Effector memory CD4-positive, alpha-beta T cell (primary cell): Measurements from ENCODE around the gene SOX13.

ENCODE experiments used
- DNase-seq, 3 donors: peaks; one replicate each; pipeline ENCODE4 v3.0.0-alpha.2; 2020
- H3K27ac ChIP-seq: 2 replicates; pipeline ENCODE4 v1.7.0; 2013; ENCODE audit warnings: mild to moderate bottlenecking, low read length, moderate library complexity; ENCODE audit not compliant: insufficient read depth, poor library complexity, severe bottlenecking
- H3K27me3 ChIP-seq: replicated peaks from 2 replicates; pipeline ENCODE4 v1.7.0; 2013; ENCODE audit warnings: mild to moderate bottlenecking, low read length; ENCODE audit not compliant: insufficient read depth, control insufficient read depth, poor library complexity, severe bottlenecking
- H3K36me3 ChIP-seq: 2 replicates; pipeline ENCODE4 v1.7.0; 2013; ENCODE audit warnings: mild to moderate bottlenecking, low read length, moderate library complexity; ENCODE audit not compliant: control insufficient read depth, insufficient read depth
- H3K4me1 ChIP-seq: 2 replicates; pipeline ENCODE4 v1.7.0; 2013; ENCODE audit warnings: low read length, mild to moderate bottlenecking; ENCODE audit not compliant: control insufficient read depth, insufficient read depth, poor library complexity, severe bottlenecking
- H3K4me3 ChIP-seq: 2 replicates; pipeline ENCODE4 v1.7.0; 2013; ENCODE audit warnings: low read length, low read depth, mild to moderate bottlenecking; ENCODE audit not compliant: insufficient read depth, poor library complexity, severe bottlenecking
- H3K9me3 ChIP-seq: 2 replicates; pipeline ENCODE4 v1.7.0; 2013; ENCODE audit warnings: mild to moderate bottlenecking, low read length, moderate library complexity; ENCODE audit not compliant: control insufficient read depth

SOX13 gene

GRCh38 chr1:204162494-204163074, 89.7 kb downstream of the SOX13 start:
- H3K4me3 ChIP-seq = no peak overlapping the region
- H3K9me3 ChIP-seq = no peaks in the 10 kb centered on the region
- H3K4me1 ChIP-seq = no peaks in the 10 kb centered on the region

DNA sequence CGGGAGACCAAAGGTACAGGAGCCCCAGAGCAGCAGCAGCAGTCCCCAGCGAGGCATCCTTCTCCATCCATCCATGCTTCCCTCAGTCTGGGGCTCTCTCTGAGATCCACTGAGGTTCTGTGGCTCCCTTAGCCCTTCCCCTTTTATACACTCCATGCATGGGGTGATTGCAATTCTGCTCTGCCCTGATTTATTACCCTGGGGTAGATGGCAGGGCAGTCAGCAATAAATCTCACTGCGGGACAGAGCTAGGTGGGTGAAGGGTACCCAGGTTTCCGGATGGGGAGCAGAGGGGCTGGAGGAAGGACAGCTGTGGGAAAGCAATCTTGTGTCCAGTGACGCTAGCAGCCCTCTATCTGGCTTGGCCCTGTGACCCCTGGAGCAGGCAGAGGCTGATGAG, 93.3 kb downstream of the SOX13 start, which contains the start of gene REN:
TSS of gene REN (minus strand) at position 119 of the 400 bp plus-strand sequence. CDS start at position 75, 44 bp downstream.
- no peaks in the 10 kb centered on the region for H3K27me3 ChIP-seq
- no peaks in the 10 kb centered on the region for H3K36me3 ChIP-seq
- no peak within 1 kb of the TSS for H3K4me3 ChIP-seq
- H3K4me1 ChIP-seq = no peaks in the 10 kb centered on the region
- no peak for DNase-seq
- H3K27ac ChIP-seq = no peak within 1 kb of the TSS
- H3K9me3 ChIP-seq = peaks cover 24% of the 10 kb centered on the region

More at GRCh38 chr1:204162494-204163074, 89.7 kb downstream of the SOX13 start:
- H3K36me3 ChIP-seq = no peaks in the 10 kb centered on the region
- H3K27ac ChIP-seq = no peak overlapping the region
- H3K27me3 ChIP-seq = no peaks in the 10 kb centered on the region
- DNase-seq = peak; percentile 48 to 62 (median 56)

- DNase-seq = no peak
- Histone ChIP-seq H3K27me3 (no peaks in the 10 kb centered on the region), H3K4me1 (no peaks in the 10 kb centered on the region), H3K27ac (no peak overlapping the region), H3K4me3 (no peak overlapping the region), H3K9me3 (peaks cover 26% of the 10 kb centered on the region), H3K36me3 (no peaks in the 10 kb centered on the region)
Measured at GRCh38 chr1:204167730-204168129, 94.8 kb downstream of the SOX13 start.

DNA sequence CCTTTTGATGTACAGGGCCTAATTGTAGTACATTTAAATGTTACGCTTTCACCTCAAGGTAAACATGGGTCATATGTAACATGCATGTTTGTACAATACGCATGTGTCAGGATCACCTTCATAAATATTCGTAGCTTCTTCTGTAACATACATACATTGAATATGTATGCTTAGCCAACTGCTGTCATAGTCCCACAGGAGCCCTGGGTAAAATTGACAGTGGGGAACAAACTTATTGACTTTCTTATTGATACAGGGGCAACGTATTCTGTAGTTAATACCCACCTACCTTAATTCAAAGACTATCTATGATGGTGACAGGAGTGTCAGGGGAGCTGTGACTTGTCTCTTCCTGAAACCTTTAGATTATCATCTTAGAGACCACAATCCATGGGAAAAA, 96.9 kb downstream of the SOX13 start:
- no peak for DNase-seq
- no peak overlapping the region for H3K27ac ChIP-seq
- H3K4me3 ChIP-seq = no peak overlapping the region
- no peaks in the 10 kb centered on the region for H3K36me3 ChIP-seq
- peaks cover 30% of the 10 kb centered on the region for H3K9me3 ChIP-seq
- H3K27me3 ChIP-seq = no peaks in the 10 kb centered on the region
- H3K4me1 ChIP-seq = no peaks in the 10 kb centered on the region

- H3K27ac ChIP-seq = no peak overlapping the region
- H3K36me3 ChIP-seq = no peaks in the 10 kb centered on the region
- peaks cover 30% of the 10 kb centered on the region for H3K9me3 ChIP-seq
- no peak overlapping the region for H3K4me3 ChIP-seq
- H3K27me3 ChIP-seq = no peaks in the 10 kb centered on the region
- no peaks in the 10 kb centered on the region for H3K4me1 ChIP-seq
- no peak for DNase-seq
Measured at GRCh38 chr1:204170494-204171155, 97.7 kb downstream of the SOX13 start.

GRCh38 chr1:204171751-204172178, 98.8 kb downstream of the SOX13 start:
- no peaks in the 10 kb centered on the region for H3K36me3 ChIP-seq
- DNase-seq = no peak
- no peak overlapping the region for H3K4me3 ChIP-seq
- H3K27me3 ChIP-seq = no peaks in the 10 kb centered on the region
- H3K27ac ChIP-seq = no peak overlapping the region
- no peaks in the 10 kb centered on the region for H3K4me1 ChIP-seq
- H3K9me3 ChIP-seq = peaks cover 30% of the 10 kb centered on the region

GRCh38 chr1:204172404-204173029, 99.6 kb downstream of the SOX13 start:
- H3K27ac ChIP-seq = no peak overlapping the region
- no peaks in the 10 kb centered on the region for H3K36me3 ChIP-seq
- no peaks in the 10 kb centered on the region for H3K4me1 ChIP-seq
- no peak overlapping the region for H3K4me3 ChIP-seq
- H3K9me3 ChIP-seq = peaks cover 30% of the 10 kb centered on the region
- DNase-seq = no peak
- no peaks in the 10 kb centered on the region for H3K27me3 ChIP-seq

DNA sequence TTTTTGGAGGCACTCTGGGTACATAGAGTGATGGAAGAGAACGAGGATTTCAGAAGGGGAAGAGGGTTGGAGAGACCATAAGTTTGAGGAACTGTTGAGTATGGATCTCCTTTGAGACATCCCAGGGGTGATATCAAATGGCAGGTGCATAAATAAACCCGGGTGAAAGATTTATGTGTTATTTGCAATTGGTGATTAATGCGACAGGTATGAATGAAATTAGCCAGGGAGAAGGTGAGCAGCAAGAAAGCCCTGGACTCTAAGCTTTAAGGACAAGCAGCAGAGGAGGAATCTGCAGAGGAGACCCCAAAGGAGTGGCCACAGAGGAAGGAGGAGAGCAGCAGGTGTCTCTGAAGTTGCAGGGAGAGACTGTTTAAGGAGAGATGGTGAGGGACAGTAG, 102.0 kb downstream of the SOX13 start:
- H3K36me3 ChIP-seq = no peaks in the 10 kb centered on the region
- H3K9me3 ChIP-seq = peaks cover 16% of the 10 kb centered on the region
- no peak overlapping the region for H3K4me3 ChIP-seq
- no peak overlapping the region for H3K27ac ChIP-seq
- DNase-seq = no peak
- no peaks in the 10 kb centered on the region for H3K27me3 ChIP-seq
- no peaks in the 10 kb centered on the region for H3K4me1 ChIP-seq

- DNase-seq = no peak
- Histone ChIP-seq H3K27me3 (no peaks in the 10 kb centered on the region), H3K27ac (no peak overlapping the region), H3K36me3 (no peaks in the 10 kb centered on the region), H3K4me3 (no peak overlapping the region), H3K4me1 (no peaks in the 10 kb centered on the region), H3K9me3 (peaks cover 6% of the 10 kb centered on the region)
Measured at GRCh38 chr1:204176049-204176448, 103.1 kb downstream of the SOX13 start.

DNA sequence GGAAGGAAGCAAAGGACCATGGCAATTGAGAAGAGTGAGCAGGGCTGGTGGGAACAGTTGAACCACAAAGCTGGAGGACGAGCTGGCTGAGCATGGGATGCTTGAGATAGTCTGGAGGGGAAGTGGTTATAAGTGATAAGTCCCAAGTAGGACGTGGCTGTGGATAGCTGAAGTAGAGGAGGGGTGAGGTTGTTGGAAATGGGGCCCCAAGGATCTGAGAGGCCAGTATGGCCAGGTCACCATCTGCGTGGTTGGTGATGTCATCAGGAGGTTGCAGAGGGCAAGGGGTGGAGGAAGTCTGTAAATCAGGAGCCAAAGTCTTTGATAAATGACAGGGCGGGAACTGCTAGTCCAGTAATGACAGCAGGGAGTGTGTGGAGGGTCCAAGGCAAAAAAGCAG, 104.2 kb downstream of the SOX13 start:
- peaks cover 6% of the 10 kb centered on the region for H3K9me3 ChIP-seq
- H3K36me3 ChIP-seq = no peaks in the 10 kb centered on the region
- H3K27ac ChIP-seq = no peak overlapping the region
- DNase-seq = no peak
- H3K4me1 ChIP-seq = no peaks in the 10 kb centered on the region
- H3K27me3 ChIP-seq = no peaks in the 10 kb centered on the region
- no peak overlapping the region for H3K4me3 ChIP-seq
